ENCODE results near the gene GAS1. TPM values are rescaled to one million over a fixed set of nuclear protein-coding genes. Genes with fewer than 3 reads are reported as not detected.

Gene GAS1
- total RNA-seq, 1 donor from 2014 or later = 120 TPM

GRCh38 chr9:86965636-86966395, 18.5 kb upstream of the GAS1 start:
- no peak overlapping the region for H3K27ac Mint-ChIP-seq
- TF ChIP-seq CTCF (conservative IDR thresholded peaks at IDR 0.05) = no peak
- DNase-seq (ENCODE audit: extremely low spot score, unreplicated experiment) = no peak
- peaks cover 6% of the 10 kb centered on the region for H3K27me3 Mint-ChIP-seq
- no peak overlapping the region for H3K4me3 Mint-ChIP-seq
- no peaks in the 10 kb centered on the region for H3K36me3 Mint-ChIP-seq
- no peaks in the 10 kb centered on the region for H3K9me3 Mint-ChIP-seq
- H3K4me1 Mint-ChIP-seq (ENCODE audit: unreplicated experiment) = peaks cover 8% of the 10 kb centered on the region

DNA sequence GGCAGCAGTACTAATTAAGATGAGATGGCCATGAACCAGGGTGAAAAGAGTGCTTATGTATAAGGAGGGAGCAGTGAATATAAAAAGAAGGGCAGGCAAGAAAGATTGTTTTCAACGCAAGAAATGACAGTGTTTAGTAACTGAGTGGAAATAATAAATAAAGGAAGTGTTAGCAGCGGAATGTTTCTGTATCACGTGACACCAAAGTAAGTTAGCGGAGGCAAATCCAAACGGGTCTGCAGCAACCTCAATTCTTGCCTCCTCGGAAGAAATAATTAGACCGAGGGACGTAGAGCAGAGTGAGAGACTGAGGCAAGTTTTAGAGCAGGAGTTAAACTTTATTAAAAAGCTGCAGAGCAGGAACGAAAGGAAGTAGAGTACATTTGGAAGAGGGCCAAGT, 15.4 kb upstream of the GAS1 start:
- Mint-ChIP-seq H3K36me3 (no peaks in the 10 kb centered on the region), H3K4me1 (ENCODE audit: unreplicated experiment) (peaks cover 9% of the 10 kb centered on the region), H3K27ac (no peak overlapping the region), H3K27me3 (peaks cover 3% of the 10 kb centered on the region), H3K9me3 (no peaks in the 10 kb centered on the region), H3K4me3 (no peak overlapping the region)
- no peak for TF ChIP-seq CTCF (conservative IDR thresholded peaks at IDR 0.05)
- no peak for DNase-seq (ENCODE audit: extremely low spot score, unreplicated experiment)

- DNase-seq (ENCODE audit: extremely low spot score, unreplicated experiment) = no peak
- Mint-ChIP-seq H3K27me3 (peaks cover 3% of the 10 kb centered on the region), H3K4me1 (ENCODE audit: unreplicated experiment) (peaks cover 4% of the 10 kb centered on the region), H3K36me3 (no peaks in the 10 kb centered on the region), H3K9me3 (no peaks in the 10 kb centered on the region), H3K27ac (no peak overlapping the region), H3K4me3 (no peak overlapping the region)
- no peak for TF ChIP-seq CTCF (conservative IDR thresholded peaks at IDR 0.05)
Measured at GRCh38 chr9:86960938-86961337, 13.6 kb upstream of the GAS1 start.

DNA sequence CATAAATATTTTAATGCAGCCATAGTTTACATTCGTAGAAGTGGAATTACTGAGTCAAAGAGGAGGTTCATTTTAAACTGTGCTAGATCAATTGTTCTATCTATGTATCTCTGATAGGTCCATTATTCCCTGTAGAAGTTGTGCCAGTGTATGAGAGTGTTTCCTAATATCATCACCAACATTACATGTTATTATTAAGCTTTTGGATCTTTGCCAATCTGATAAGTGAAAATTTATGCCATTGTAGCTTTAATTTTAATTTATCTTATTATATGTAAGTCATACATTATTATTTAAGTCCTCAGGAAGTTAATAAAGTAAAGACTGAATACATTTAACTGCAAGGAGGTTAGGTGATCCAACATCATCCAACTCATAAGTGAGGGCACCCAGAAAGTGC, 10.9 kb upstream of the GAS1 start:
- Mint-ChIP-seq H3K4me1 (ENCODE audit: unreplicated experiment) (peaks cover 4% of the 10 kb centered on the region), H3K36me3 (no peaks in the 10 kb centered on the region), H3K27ac (no peak overlapping the region), H3K9me3 (no peaks in the 10 kb centered on the region), H3K27me3 (peaks cover 12% of the 10 kb centered on the region), H3K4me3 (no peak overlapping the region)
- no peak for DNase-seq (ENCODE audit: extremely low spot score, unreplicated experiment)
- no peak for TF ChIP-seq CTCF (conservative IDR thresholded peaks at IDR 0.05)

- no peak for TF ChIP-seq CTCF (conservative IDR thresholded peaks at IDR 0.05)
- Mint-ChIP-seq H3K4me1 (ENCODE audit: unreplicated experiment) (peaks cover 4% of the 10 kb centered on the region), H3K9me3 (peaks cover 6% of the 10 kb centered on the region), H3K27me3 (peaks cover 14% of the 10 kb centered on the region), H3K36me3 (peaks cover 3% of the 10 kb centered on the region), H3K4me3 (no peak overlapping the region), H3K27ac (no peak overlapping the region)
- DNase-seq (ENCODE audit: extremely low spot score, unreplicated experiment) = no peak
Measured at GRCh38 chr9:86955561-86955960, 8.3 kb upstream of the GAS1 start.

Measured in type B pancreatic cell (in vitro differentiated cells).